Epithelial cell of proximal tubule (primary cell): ENCODE results near the gene FARP1. TPM values are rescaled to one million over a fixed set of nuclear protein-coding genes. Genes with fewer than 3 reads are reported as not detected.

Experiments
- DNase-seq: peaks from one replicate; pipeline ENCODE4 v3.0.0-alpha.2; 2011; ENCODE audit warnings: low read depth
- H3K4me3 ChIP-seq: 2 replicates; pipeline ENCODE4 v1.5.1; 2011; ENCODE audit warnings: low read depth, mild to moderate bottlenecking, low read length
- CTCF ChIP-seq: conservative IDR thresholded peaks from 2 replicates; pipeline ENCODE4 v1.5.1; 2012; ENCODE audit warnings: low read depth, mild to moderate bottlenecking, low read length
- total RNA-seq: library from RNA; depleted of rRNA; stranded (reverse); fragments of >200 nt; gene quantifications from 2 replicates; pipeline ENCODE4 v1.2.3, GENCODE V29; 2015

Gene FARP1
- total RNA-seq, 1 donor from 2014 or later = 97.0 TPM

- H3K4me3 ChIP-seq = no peak overlapping the region
- TF ChIP-seq CTCF = no peak
- DNase-seq = no peak
Observed at GRCh38 chr13:98420554-98421175, 277.8 kb downstream of the FARP1 start.

- TF ChIP-seq CTCF = no peak
- H3K4me3 ChIP-seq = no peak overlapping the region
- DNase-seq = no peak
Observed at GRCh38 chr13:98422046-98422445, 279.2 kb downstream of the FARP1 start.

- H3K4me3 ChIP-seq = no peak overlapping the region
- TF ChIP-seq CTCF = no peak
- DNase-seq = no peak
Observed at GRCh38 chr13:98423417-98423816, 280.5 kb downstream of the FARP1 start.

- no peak for DNase-seq
- TF ChIP-seq CTCF = no peak
- no peak overlapping the region for H3K4me3 ChIP-seq
Observed at GRCh38 chr13:98427331-98427995, 284.6 kb downstream of the FARP1 start.

- TF ChIP-seq CTCF = no peak
- no peak for DNase-seq
- H3K4me3 ChIP-seq = no peak overlapping the region
Observed at GRCh38 chr13:98428256-98428966, 285.5 kb downstream of the FARP1 start.

GRCh38 chr13:98429081-98429480, 286.2 kb downstream of the FARP1 start:
- no peak overlapping the region for H3K4me3 ChIP-seq
- no peak for DNase-seq
- TF ChIP-seq CTCF = no peak
